Esophagus squamous epithelium (tissue), 5 donors: ENCODE measurements around the gene ALKBH5. TPM values are rescaled to one million over a fixed set of nuclear protein-coding genes. Genes with fewer than 3 reads are reported as not detected.

Experiments used
- DNase-seq: peaks from one replicate; lab custom pipeline; 2025; lab: John Stamatoyannopoulos, UW
- H3K27ac ChIP-seq, 4 donors: fragments of 200-600 bp; sonication (generic); one replicate each; pipeline ENCODE4 v1.5.1; 2016 to 2019; ENCODE audit warnings: mild to moderate bottlenecking in 1 of 4
- H3K27me3 ChIP-seq, 4 donors: fragments of 200-600 bp; sonication (generic); 1 replicate in 3 of 4; 2 replicates in 1 of 4; pipeline versions ENCODE4 v1.5.1 to v1.6.0; 2017 to 2021; ENCODE audit warnings: antibody characterized with exemption in 1 of 4
- H3K36me3 ChIP-seq, 3 donors: fragments of 200-600 bp; sonication (generic); one replicate each; pipeline ENCODE4 v1.5.1; 2016 to 2019
- H3K4me1 ChIP-seq, 3 donors: fragments of 200-600 bp; sonication (generic); one replicate each; pipeline ENCODE4 v1.5.1; 2017 to 2019
- H3K4me3 ChIP-seq, 4 donors: fragments of 200-600 bp; sonication (generic); 1 replicate in 3 of 4; 2 replicates in 1 of 4; pipeline ENCODE4 v1.5.1; 2016 to 2019; ENCODE audit warnings: mild to moderate bottlenecking in 2 of 4, moderate library complexity in 1 of 4
- H3K9me3 ChIP-seq, 3 donors: fragments of 200-600 bp; sonication (generic); one replicate each; pipeline ENCODE4 v1.5.1; 2016 to 2019
- CTCF ChIP-seq, 6 experiments: fragments of 450-650 bp in 4 of 6; fragments of 200-600 bp in 2 of 6; sonication (generic) in 2 of 6; IDR thresholded peaks; one replicate each; pipeline ENCODE4 v1.5.1; 2016 to 2019; ENCODE audit warnings: antibody characterized with exemption in 6 of 6, mild to moderate bottlenecking in 4 of 6, moderate library complexity in 4 of 6
- POLR2A ChIP-seq, 4 donors: fragments of 450-650 bp; IDR thresholded peaks; one replicate each; pipeline ENCODE4 v1.6.1; 2017; ENCODE audit warnings: antibody characterized with exemption in 4 of 4, mild to moderate bottlenecking in 4 of 4, moderate library complexity in 3 of 4
- WGBS, 2 donors: methylation state at CpG; one replicate each; pipeline ENCODE4 v1.1.5; 2018; 5-methylcytosine and 5-hydroxymethylcytosine counted together
- intact Hi-C: fragments of 100-400 bp; cut with DNase I; formaldehyde crosslinking; loops from one replicate; pipeline ENCODE4 v1.15.0; 2022
- total RNA-seq, 4 donors: library from RNA; depleted of rRNA; stranded (reverse); fragments of >200 nt; gene quantifications; one replicate each; pipeline ENCODE4 v1.1.0, GENCODE V29; 2016
- donor health status: DM: yes; HTN: yes; CAD: no.

Gene ALKBH5
- total RNA-seq, 4 donors from 2014 or later, result 55.8 to 58.9 (median 56.9) TPM

- Histone ChIP-seq H3K27ac (no peak overlapping the region), H3K4me3 (no peak overlapping the region), H3K36me3 (peaks cover 11 to 98% (median 16%) of the 10 kb centered on the region in 3 donors), H3K27me3 (no peaks in the 10 kb centered on the region), H3K9me3 (no peaks in the 10 kb centered on the region), H3K4me1 (peaks cover 0 to 75% (median 11%) of the 10 kb centered on the region in 3 donors)
- no peak for DNase-seq
- TF ChIP-seq POLR2A (IDR thresholded peaks at IDR 0.05) (no peak), CTCF (IDR thresholded peaks at IDR 0.05) (no peak)
- intact Hi-C loops, result no loop called here
- WGBS, 2 donors, result 30 to 74% methylated on average over 1 to 4 of the region's 4 CpGs
Observed at GRCh38 chr17:18201108-18201507, 17.5 kb downstream of the ALKBH5 start.

- 81 to 88% methylated on average over 6 of the region's 7 CpGs for WGBS, 2 donors
- Histone ChIP-seq H3K9me3 (no peaks in the 10 kb centered on the region), H3K27ac (no peak overlapping the region), H3K4me1 (peaks cover 0 to 60% (median 2%) of the 10 kb centered on the region in 3 donors), H3K27me3 (no peaks in the 10 kb centered on the region), H3K36me3 (peaks cover 9 to 98% (median 24%) of the 10 kb centered on the region in 3 donors), H3K4me3 (no peak overlapping the region)
- intact Hi-C loops, result no loop called here
- TF ChIP-seq POLR2A (IDR thresholded peaks at IDR 0.05), result no peak
- no peak for TF ChIP-seq CTCF (IDR thresholded peaks at IDR 0.05)
- DNase-seq, result no peak
Observed at GRCh38 chr17:18203308-18203707, 19.7 kb downstream of the ALKBH5 start.

- WGBS, 2 donors, result 59 to 61% methylated on average over 2 of the region's 2 CpGs
- DNase-seq, result no peak
- TF ChIP-seq CTCF (IDR thresholded peaks at IDR 0.05), result no peak
- no peak for TF ChIP-seq POLR2A (IDR thresholded peaks at IDR 0.05)
- Histone ChIP-seq H3K4me1 (peaks cover 0 to 34% (median 0%) of the 10 kb centered on the region in 3 donors), H3K36me3 (peaks cover 16 to 98% (median 39%) of the 10 kb centered on the region in 3 donors), H3K9me3 (no peaks in the 10 kb centered on the region), H3K27me3 (no peaks in the 10 kb centered on the region), H3K4me3 (no peak overlapping the region), H3K27ac (no peak overlapping the region)
- intact Hi-C loops, result no loop called here
Observed at GRCh38 chr17:18205861-18206260, 22.2 kb downstream of the ALKBH5 start.

- H3K27ac ChIP-seq, result no peak overlapping the region
Observed at GRCh38 chr17:18206962-18207361, 23.3 kb downstream of the ALKBH5 start.

GRCh38 chr17:18208092-18208491, 24.5 kb downstream of the ALKBH5 start:
- TF ChIP-seq POLR2A (IDR thresholded peaks at IDR 0.05) (no peak), CTCF (IDR thresholded peaks at IDR 0.05) (no peak)
- intact Hi-C loops, result no loop called here
- Histone ChIP-seq H3K9me3 (no peaks in the 10 kb centered on the region), H3K27ac (no peak overlapping the region), H3K27me3 (no peaks in the 10 kb centered on the region), H3K4me3 (no peak overlapping the region), H3K4me1 (peaks cover 0 to 17% (median 0%) of the 10 kb centered on the region in 3 donors), H3K36me3 (peaks cover 16 to 92% (median 39%) of the 10 kb centered on the region in 3 donors)
- no peak for DNase-seq
- 87% methylated on average over 15 of the region's 19 CpGs for WGBS, 2 donors

More at GRCh38 chr17:18206962-18207361, 23.3 kb downstream of the ALKBH5 start:
- H3K4me1 ChIP-seq, result peaks cover 0 to 28% (median 0%) of the 10 kb centered on the region in 3 donors
- TF ChIP-seq CTCF (IDR thresholded peaks at IDR 0.05) (no peak), POLR2A (IDR thresholded peaks at IDR 0.05) (no peak)
- no peaks in the 10 kb centered on the region for H3K27me3 ChIP-seq
- H3K9me3 ChIP-seq, result no peaks in the 10 kb centered on the region
- H3K36me3 ChIP-seq, result peaks cover 16 to 100% (median 39%) of the 10 kb centered on the region in 3 donors
- intact Hi-C loops, result no loop called here
- no peak for DNase-seq
- no peak overlapping the region for H3K4me3 ChIP-seq
